HUES64 (cell line): ENCODE data around the gene PM20D1.

Experiments
- H3K27ac ChIP-seq: 2 replicates; pipeline ENCODE4 v1.7.0; 2013; ENCODE audit warnings: low read depth, low read length, inconsistent platforms
- H3K27me3 ChIP-seq: 2 replicates; pipeline ENCODE4 v1.6.1; 2013; ENCODE audit warnings: mild to moderate bottlenecking, low read length; ENCODE audit not compliant: insufficient read depth
- H3K36me3 ChIP-seq: 2 replicates; pipeline ENCODE4 v1.6.1; 2013; ENCODE audit warnings: mild to moderate bottlenecking, low read length; ENCODE audit not compliant: insufficient read depth
- H3K4me1 ChIP-seq: 2 replicates; pipeline ENCODE4 v1.6.1; 2013; ENCODE audit warnings: mild to moderate bottlenecking, low read length, moderate library complexity; ENCODE audit not compliant: insufficient read depth
- H3K4me3 ChIP-seq: 2 replicates; pipeline ENCODE4 v1.5.1; 2013; ENCODE audit warnings: mild to moderate bottlenecking, low read length, moderate library complexity
- H3K9ac ChIP-seq: 2 replicates; pipeline ENCODE4 v1.6.1; 2013; ENCODE audit warnings: mild to moderate bottlenecking, low read depth, low read length
- H3K9me3 ChIP-seq: 2 replicates; pipeline ENCODE4 v1.6.1; 2013; ENCODE audit warnings: low read depth, low read length; ENCODE audit not compliant: insufficient read depth
- WGBS: fragments of 150-250, 120-280 bp; methylation state at CpG from one replicate; pipeline ENCODE4 v1.1.7; 2013; ENCODE audit warnings: missing lambda C conversion rate; 5-methylcytosine and 5-hydroxymethylcytosine counted together

The PM20D1 gene

GRCh38 chr1:205802060-205802459 is 47.9 kb downstream of the PM20D1 start:
- H3K9ac ChIP-seq: no peak overlapping the region
- H3K27me3 ChIP-seq: no peaks in the 10 kb centered on the region
- peaks cover 30% of the 10 kb centered on the region for H3K36me3 ChIP-seq
- H3K4me3 ChIP-seq: no peak overlapping the region
- no peaks in the 10 kb centered on the region for H3K9me3 ChIP-seq
- 99% methylated on average over 8 of the region's 8 CpGs for WGBS
- H3K27ac ChIP-seq: no peak overlapping the region
- H3K4me1 ChIP-seq: no peaks in the 10 kb centered on the region

- 92% methylated on average over 7 of the region's 7 CpGs for WGBS
- no peak overlapping the region for H3K27ac ChIP-seq
- peaks cover 40% of the 10 kb centered on the region for H3K36me3 ChIP-seq
- no peak overlapping the region for H3K9ac ChIP-seq
- H3K9me3 ChIP-seq: no peaks in the 10 kb centered on the region
- no peak overlapping the region for H3K4me3 ChIP-seq
- no peaks in the 10 kb centered on the region for H3K4me1 ChIP-seq
- H3K27me3 ChIP-seq: no peaks in the 10 kb centered on the region
Observed at GRCh38 chr1:205800981-205801703, 48.8 kb downstream of the PM20D1 start.

GRCh38 chr1:205800427-205800826 is 49.5 kb downstream of the PM20D1 start:
- H3K4me3 ChIP-seq: no peak overlapping the region
- WGBS: 68% methylated on average over 7 of the region's 7 CpGs
- no peak overlapping the region for H3K27ac ChIP-seq
- no peak overlapping the region for H3K9ac ChIP-seq
- no peaks in the 10 kb centered on the region for H3K4me1 ChIP-seq
- no peaks in the 10 kb centered on the region for H3K27me3 ChIP-seq
- no peaks in the 10 kb centered on the region for H3K9me3 ChIP-seq
- peaks cover 47% of the 10 kb centered on the region for H3K36me3 ChIP-seq

- H3K4me1 ChIP-seq: no peaks in the 10 kb centered on the region
- H3K9me3 ChIP-seq: no peaks in the 10 kb centered on the region
- no peak overlapping the region for H3K27ac ChIP-seq
- no peaks in the 10 kb centered on the region for H3K27me3 ChIP-seq
- peaks cover 65% of the 10 kb centered on the region for H3K36me3 ChIP-seq
- H3K4me3 ChIP-seq: no peak overlapping the region
- H3K9ac ChIP-seq: no peak overlapping the region
- 71% methylated on average over 5 of the region's 5 CpGs for WGBS
Observed at GRCh38 chr1:205798577-205798976, 51.4 kb downstream of the PM20D1 start.

GRCh38 chr1:205797168-205797567 is 52.8 kb downstream of the PM20D1 start:
- no peaks in the 10 kb centered on the region; the same call in 1 of the 2 replicates for H3K4me1 ChIP-seq
- WGBS: 90% methylated on average over 2 of the region's 2 CpGs
- H3K4me3 ChIP-seq: no peak overlapping the region
- H3K27me3 ChIP-seq: no peaks in the 10 kb centered on the region
- H3K36me3 ChIP-seq: peaks cover 73% of the 10 kb centered on the region
- no peak overlapping the region for H3K27ac ChIP-seq
- H3K9me3 ChIP-seq: no peaks in the 10 kb centered on the region
- no peak overlapping the region for H3K9ac ChIP-seq

- Histone ChIP-seq H3K27ac (no peak overlapping the region), H3K4me1 (no peaks in the 10 kb centered on the region; the same call in 1 of the 2 replicates), H3K27me3 (no peaks in the 10 kb centered on the region), H3K36me3 (peaks cover 83% of the 10 kb centered on the region), H3K4me3 (no peak overlapping the region), H3K9ac (no peak overlapping the region), H3K9me3 (no peaks in the 10 kb centered on the region)
- 72% methylated on average over 5 of the region's 5 CpGs for WGBS
Observed at GRCh38 chr1:205794011-205794730, 55.8 kb downstream of the PM20D1 start.

- Histone ChIP-seq H3K4me3 (no peak overlapping the region), H3K27ac (no peak overlapping the region), H3K27me3 (no peaks in the 10 kb centered on the region), H3K9me3 (no peaks in the 10 kb centered on the region), H3K4me1 (no peaks in the 10 kb centered on the region; the same call in 1 of the 2 replicates), H3K9ac (no peak overlapping the region), H3K36me3 (peaks cover 73% of the 10 kb centered on the region)
- 70% methylated on average over 6 of the region's 6 CpGs for WGBS
Observed at GRCh38 chr1:205792961-205793673, 56.8 kb downstream of the PM20D1 start.

- H3K36me3 ChIP-seq: peaks cover 67% of the 10 kb centered on the region
- 82% methylated on average over 8 of the region's 8 CpGs for WGBS
Observed at GRCh38 chr1:205792481-205792881, 57.5 kb downstream of the PM20D1 start.

GRCh38 chr1:205791568-205792180 is 58.3 kb downstream of the PM20D1 start:
- no peaks in the 10 kb centered on the region for H3K9me3 ChIP-seq
- 78% methylated on average over 5 of the region's 5 CpGs for WGBS
- H3K36me3 ChIP-seq: peaks cover 59% of the 10 kb centered on the region
- H3K27me3 ChIP-seq: no peaks in the 10 kb centered on the region
- no peak overlapping the region for H3K4me3 ChIP-seq
- no peak overlapping the region for H3K27ac ChIP-seq
- H3K9ac ChIP-seq: no peak overlapping the region
- H3K4me1 ChIP-seq: no peaks in the 10 kb centered on the region; the same call in 1 of the 2 replicates

More at GRCh38 chr1:205792481-205792881, 57.5 kb downstream of the PM20D1 start:
- no peak overlapping the region for H3K27ac ChIP-seq
- no peaks in the 10 kb centered on the region; the same call in 1 of the 2 replicates for H3K4me1 ChIP-seq
- H3K4me3 ChIP-seq: no peak overlapping the region
- H3K9me3 ChIP-seq: no peaks in the 10 kb centered on the region
- no peaks in the 10 kb centered on the region for H3K27me3 ChIP-seq
- H3K9ac ChIP-seq: no peak overlapping the region

GRCh38 chr1:205787287-205787916 is 62.5 kb downstream of the PM20D1 start:
- 89% methylated on average over 9 of the region's 10 CpGs for WGBS
- Histone ChIP-seq H3K27me3 (no peaks in the 10 kb centered on the region), H3K4me3 (no peak overlapping the region), H3K9ac (no peak overlapping the region), H3K27ac (no peak overlapping the region), H3K36me3 (peaks cover 21% of the 10 kb centered on the region; the same call in 1 of the 2 replicates), H3K9me3 (no peaks in the 10 kb centered on the region), H3K4me1 (no peaks in the 10 kb centered on the region)
